Endodermal cell (in vitro differentiated cells): ENCODE data around the gene MORN1. TPM values are rescaled to one million over a fixed set of nuclear protein-coding genes. Genes with fewer than 3 reads are reported as not detected.

Experiments used
- DNase-seq: peaks from one replicate; pipeline ENCODE4 v3.0.0-alpha.2; 2017
- H3K27ac ChIP-seq: 2 replicates; pipeline ENCODE4 v1.5.1; 2013; ENCODE audit warnings: mild to moderate bottlenecking, low read depth, low read length, moderate library complexity
- H3K27me3 ChIP-seq: 2 replicates; pipeline ENCODE4 v1.6.1; 2013; ENCODE audit warnings: mild to moderate bottlenecking, low read length, moderate library complexity; ENCODE audit not compliant: insufficient read depth, control insufficient read depth, poor library complexity, severe bottlenecking
- H3K36me3 ChIP-seq: 2 replicates; pipeline ENCODE4 v1.7.0; 2013; ENCODE audit warnings: mild to moderate bottlenecking, low read length, moderate library complexity; ENCODE audit not compliant: control insufficient read depth, insufficient read depth
- H3K4me1 ChIP-seq: one replicate; pipeline ENCODE4 v1.7.0; 2013; ENCODE audit warnings: low read length; ENCODE audit not compliant: control insufficient read depth, insufficient read depth
- H3K4me3 ChIP-seq: 2 replicates; pipeline ENCODE4 v1.5.1; 2013; ENCODE audit warnings: mild to moderate bottlenecking, low read length, moderate library complexity
- H3K9ac ChIP-seq: 2 replicates; pipeline ENCODE4 v1.6.1; 2013; ENCODE audit warnings: mild to moderate bottlenecking, low read length, moderate library complexity; ENCODE audit not compliant: poor library complexity, severe bottlenecking; ENCODE audit errors: extremely low read depth
- H3K9me3 ChIP-seq: 2 replicates; pipeline ENCODE4 v1.6.1; 2013; ENCODE audit warnings: mild to moderate bottlenecking, low read length, moderate library complexity; ENCODE audit not compliant: control insufficient read depth
- H3K27ac Mint-ChIP-seq: 2 replicates; pipeline ENCODE4 v1.8.0; 2020; ENCODE audit warnings: mixed read lengths
- H3K27me3 Mint-ChIP-seq: 2 replicates; pipeline ENCODE4 v1.8.0; 2021; ENCODE audit warnings: mild to moderate bottlenecking, mixed read lengths; ENCODE audit not compliant: insufficient read depth
- H3K36me3 Mint-ChIP-seq: 2 replicates; pipeline ENCODE4 v1.8.0; 2020; ENCODE audit warnings: low read depth, mixed read lengths
- H3K4me1 Mint-ChIP-seq: 2 replicates; pipeline ENCODE4 v1.8.0; 2020; ENCODE audit warnings: mixed read lengths
- H3K4me3 Mint-ChIP-seq: 2 replicates; pipeline ENCODE4 v1.8.0; 2020; ENCODE audit warnings: mild to moderate bottlenecking, moderate library complexity, mixed read lengths
- H3K9me3 Mint-ChIP-seq: 2 replicates; pipeline ENCODE4 v1.8.0; 2020; ENCODE audit warnings: mild to moderate bottlenecking, mixed read lengths
- WGBS, 2 experiments: methylation state at CpG; one replicate each; pipeline versions ENCODE4 v1.1.5 to v1.1.7; 2013; ENCODE audit warnings: missing lambda C conversion rate in 2 of 2, mixed read lengths in 1 of 2; ENCODE audit not compliant: insufficient coverage in 1 of 2, insufficient read length in 1 of 2; 5-methylcytosine and 5-hydroxymethylcytosine counted together
- total RNA-seq, 2 donors: library from RNA; stranded (reverse); fragmentation: NEBNext Ultra II Directional in 1 of 2; extraction: Animal tissue kit (Norgen Biotek cat#: 25700) in 1 of 2; gene quantifications; 2 replicates in 1 of 2; 3 replicates in 1 of 2; pipeline ENCODE4 v1.2.1, GENCODE V29; 2021
- TF ChIP-seq, protein P1 (sequence below): fragments of 200-600 bp; sonication (generic); conservative IDR thresholded peaks from 2 replicates; pipeline ENCODE4 v1.5.0; 2021; ENCODE audit warnings: antibody characterized with exemption, mild to moderate bottlenecking

Gene MORN1
- total RNA-seq, 2 donors from 2014 or later = 21.3 to 24.9 TPM

DNA sequence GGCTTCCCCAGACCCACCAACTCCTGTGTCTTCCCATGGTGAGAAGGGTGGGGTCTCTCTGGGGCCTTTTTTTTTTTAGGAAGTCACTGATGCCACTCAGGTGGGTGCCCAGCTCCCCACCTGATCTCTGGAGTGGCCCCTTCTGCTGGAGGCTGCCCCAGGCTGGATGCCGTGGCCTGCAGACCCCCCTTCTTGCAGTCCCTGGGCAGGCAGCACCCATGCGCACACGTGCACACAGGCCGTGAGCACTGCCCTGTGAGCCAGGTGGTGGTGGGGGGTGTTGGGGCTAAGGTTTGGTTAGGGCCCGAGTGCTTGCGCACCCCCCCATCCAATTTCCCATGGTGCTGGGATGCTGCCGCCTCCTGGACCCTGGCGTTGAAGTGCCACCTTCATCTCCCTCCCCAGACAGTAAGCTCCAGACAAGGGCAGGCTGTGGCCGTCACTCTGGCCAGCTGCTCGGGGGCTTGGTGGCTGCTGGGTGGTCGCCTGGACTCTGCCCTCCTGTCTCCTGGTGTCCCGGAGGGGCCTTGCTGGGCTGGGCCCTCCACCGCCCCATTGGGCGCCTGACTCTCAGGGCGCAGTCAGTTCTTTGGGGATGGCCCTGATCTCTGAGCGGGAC is 112.7 kb downstream of the MORN1 start:
- Histone ChIP-seq H3K9me3 (no peaks in the 10 kb centered on the region), H3K4me1 (peaks cover 15% of the 10 kb centered on the region), H3K4me3 (no peak overlapping the region), H3K27me3 (no peaks in the 10 kb centered on the region), H3K27ac (peak overlapping the region; percentile 70), H3K9ac (no peak overlapping the region), H3K36me3 (no peaks in the 10 kb centered on the region)
- no peak for DNase-seq
- 71 to 77% methylated on average over 7 to 16 of the region's 16 CpGs for WGBS, 2 experiments
- Mint-ChIP-seq H3K27me3 (no peaks in the 10 kb centered on the region), H3K9me3 (peaks cover 7% of the 10 kb centered on the region), H3K27ac (peak overlapping the region; percentile 88), H3K36me3 (peaks cover 29% of the 10 kb centered on the region), H3K4me3 (no peak overlapping the region), H3K4me1 (peaks cover 12% of the 10 kb centered on the region)
- TF ChIP-seq, protein P1, sequence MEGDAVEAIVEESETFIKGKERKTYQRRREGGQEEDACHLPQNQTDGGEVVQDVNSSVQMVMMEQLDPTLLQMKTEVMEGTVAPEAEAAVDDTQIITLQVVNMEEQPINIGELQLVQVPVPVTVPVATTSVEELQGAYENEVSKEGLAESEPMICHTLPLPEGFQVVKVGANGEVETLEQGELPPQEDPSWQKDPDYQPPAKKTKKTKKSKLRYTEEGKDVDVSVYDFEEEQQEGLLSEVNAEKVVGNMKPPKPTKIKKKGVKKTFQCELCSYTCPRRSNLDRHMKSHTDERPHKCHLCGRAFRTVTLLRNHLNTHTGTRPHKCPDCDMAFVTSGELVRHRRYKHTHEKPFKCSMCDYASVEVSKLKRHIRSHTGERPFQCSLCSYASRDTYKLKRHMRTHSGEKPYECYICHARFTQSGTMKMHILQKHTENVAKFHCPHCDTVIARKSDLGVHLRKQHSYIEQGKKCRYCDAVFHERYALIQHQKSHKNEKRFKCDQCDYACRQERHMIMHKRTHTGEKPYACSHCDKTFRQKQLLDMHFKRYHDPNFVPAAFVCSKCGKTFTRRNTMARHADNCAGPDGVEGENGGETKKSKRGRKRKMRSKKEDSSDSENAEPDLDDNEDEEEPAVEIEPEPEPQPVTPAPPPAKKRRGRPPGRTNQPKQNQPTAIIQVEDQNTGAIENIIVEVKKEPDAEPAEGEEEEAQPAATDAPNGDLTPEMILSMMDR = no peak

DNA sequence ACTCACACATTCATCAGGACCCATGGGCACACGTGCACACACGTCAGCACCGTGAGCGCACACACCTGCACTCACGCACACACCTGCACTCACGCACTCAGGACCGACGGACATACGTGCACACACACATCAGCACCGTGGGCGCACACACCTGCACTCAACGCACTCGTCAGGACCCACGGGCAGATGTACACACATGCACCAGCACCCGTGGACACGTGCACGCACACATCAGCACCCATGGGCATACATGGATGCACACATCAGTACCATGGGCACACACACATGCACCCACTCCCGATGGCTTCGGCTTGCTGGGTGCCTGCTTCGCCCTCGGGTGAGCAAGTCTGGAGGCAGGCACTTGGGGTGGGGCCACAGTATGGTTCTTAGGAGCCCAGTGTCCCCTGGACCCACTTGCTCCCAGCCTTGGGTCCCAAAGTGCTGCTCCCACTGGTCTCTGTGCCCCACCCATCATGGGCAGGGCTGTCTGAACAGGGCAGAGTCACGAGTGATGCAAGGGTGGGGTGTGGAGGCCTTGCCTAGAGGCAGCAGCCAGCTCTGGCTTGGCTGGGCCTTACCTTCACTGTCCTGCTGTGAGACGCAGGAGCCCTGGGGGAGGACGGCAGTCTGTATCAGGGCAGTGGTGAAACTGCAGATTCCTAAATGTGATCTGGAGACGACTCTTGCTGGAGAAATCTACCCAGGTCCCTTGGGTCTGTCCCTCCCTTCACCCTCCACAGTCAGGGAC is 113.4 kb downstream of the MORN1 start:
- Histone ChIP-seq H3K9ac (no peak overlapping the region), H3K4me3 (no peak overlapping the region), H3K27me3 (no peaks in the 10 kb centered on the region), H3K36me3 (no peaks in the 10 kb centered on the region), H3K9me3 (no peaks in the 10 kb centered on the region), H3K4me1 (peaks cover 15% of the 10 kb centered on the region), H3K27ac (peak overlapping the region; percentile 70)
- peaks cover 7% of the 10 kb centered on the region for H3K9me3 Mint-ChIP-seq
- TF ChIP-seq, protein P1 = no peak
- no peak for DNase-seq
- peaks cover 12% of the 10 kb centered on the region for H3K4me1 Mint-ChIP-seq
- 94% methylated on average over 17 to 25 of the region's 25 CpGs for WGBS, 2 experiments
- no peaks in the 10 kb centered on the region for H3K27me3 Mint-ChIP-seq
- H3K36me3 Mint-ChIP-seq = peaks cover 29% of the 10 kb centered on the region
- peak overlapping the region; percentile 87 for H3K27ac Mint-ChIP-seq
- no peak overlapping the region for H3K4me3 Mint-ChIP-seq

DNA sequence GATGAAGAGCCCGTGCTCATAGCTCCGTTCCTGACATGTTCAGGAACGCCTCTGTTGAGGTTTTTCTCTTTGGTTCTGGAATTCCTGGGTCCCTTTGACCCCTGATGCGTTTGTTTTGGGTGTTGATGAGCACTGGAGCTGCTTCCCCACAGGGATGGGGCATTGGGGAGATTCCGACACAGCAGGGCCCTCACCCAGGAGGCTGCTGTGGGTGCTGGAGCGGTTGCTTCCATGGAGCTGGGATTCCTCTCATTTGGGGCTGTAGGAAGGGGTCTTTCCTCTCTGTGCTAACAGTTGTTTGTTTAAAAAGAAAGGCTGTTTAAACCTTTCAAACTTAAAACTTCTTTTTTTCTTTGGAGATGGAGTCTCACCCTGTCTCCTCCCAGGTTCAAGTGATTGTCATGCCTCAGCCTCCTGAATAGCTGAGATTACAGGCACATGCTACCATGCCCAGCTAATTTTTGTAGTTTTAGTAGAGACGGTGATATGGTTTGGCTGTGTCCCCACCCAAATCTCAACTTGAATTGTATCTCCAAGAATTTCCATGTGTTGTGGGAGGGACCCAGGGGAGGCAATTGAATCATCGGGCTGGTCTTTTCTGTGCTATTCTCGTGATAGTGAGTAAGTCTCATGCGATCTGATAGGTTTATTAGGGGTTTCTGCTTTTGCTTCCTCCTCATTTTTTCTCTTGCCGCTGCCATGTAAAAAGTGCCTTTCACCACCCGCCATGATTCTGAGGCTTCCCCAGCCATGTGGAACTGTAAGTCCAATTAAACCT is 114.4 kb downstream of the MORN1 start:
- H3K27ac Mint-ChIP-seq = no peak overlapping the region
- peaks cover 15% of the 10 kb centered on the region for H3K4me1 ChIP-seq

More for the DNA sequence above, 114.4 kb downstream of the MORN1 start:
- TF ChIP-seq, protein P1 = no peak
- Histone ChIP-seq H3K36me3 (no peaks in the 10 kb centered on the region), H3K4me3 (no peak overlapping the region), H3K9me3 (no peaks in the 10 kb centered on the region), H3K9ac (no peak overlapping the region), H3K27ac (peak overlapping the region; percentile 10), H3K27me3 (no peaks in the 10 kb centered on the region)
- H3K4me3 Mint-ChIP-seq = no peak overlapping the region
- DNase-seq = no peak
- peaks cover 7% of the 10 kb centered on the region for H3K9me3 Mint-ChIP-seq
- 91 to 96% methylated on average over 7 to 12 of the region's 12 CpGs for WGBS, 2 experiments
- peaks cover 29% of the 10 kb centered on the region for H3K36me3 Mint-ChIP-seq
- H3K27me3 Mint-ChIP-seq = no peaks in the 10 kb centered on the region
- peaks cover 15% of the 10 kb centered on the region for H3K4me1 Mint-ChIP-seq
